Measurements from ENCODE around the gene TLE3. TPM values are rescaled to one million over a fixed set of nuclear protein-coding genes. Genes with fewer than 3 reads are reported as not detected.

TLE3 gene
- total RNA-seq, 6 experiments from 2014 or later: 6.0 to 17.6 (median 13.8) TPM

DNA sequence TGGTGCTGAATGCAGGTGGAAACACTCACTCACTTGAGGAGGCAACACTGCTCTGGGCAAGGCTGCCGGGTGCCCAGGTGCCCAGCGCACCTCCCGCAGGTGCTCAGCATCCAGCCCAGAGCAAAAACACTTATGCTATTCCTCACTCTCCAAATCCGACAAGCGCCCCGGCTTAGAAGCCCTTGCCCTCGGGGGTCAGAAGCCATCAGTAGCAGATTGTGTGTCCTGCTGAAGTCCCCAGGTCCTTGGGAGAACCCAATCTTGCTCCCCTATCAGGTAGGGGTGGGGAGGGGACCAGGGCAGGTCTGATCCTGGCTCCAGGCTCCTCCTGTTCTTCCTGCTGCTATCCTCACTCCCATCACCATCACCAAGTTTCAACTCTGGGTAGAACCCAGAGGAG, 46.7 kb downstream of the TLE3 start:
- Mint-ChIP-seq H3K36me3 (ENCODE audit: low read depth) (peaks cover 5% of the 10 kb centered on the region; the same call in 1 of the 2 replicates), H3K27ac (no peak overlapping the region)
- TF ChIP-seq CTCF (IDR thresholded peaks at IDR 0.05): no peak

DNA sequence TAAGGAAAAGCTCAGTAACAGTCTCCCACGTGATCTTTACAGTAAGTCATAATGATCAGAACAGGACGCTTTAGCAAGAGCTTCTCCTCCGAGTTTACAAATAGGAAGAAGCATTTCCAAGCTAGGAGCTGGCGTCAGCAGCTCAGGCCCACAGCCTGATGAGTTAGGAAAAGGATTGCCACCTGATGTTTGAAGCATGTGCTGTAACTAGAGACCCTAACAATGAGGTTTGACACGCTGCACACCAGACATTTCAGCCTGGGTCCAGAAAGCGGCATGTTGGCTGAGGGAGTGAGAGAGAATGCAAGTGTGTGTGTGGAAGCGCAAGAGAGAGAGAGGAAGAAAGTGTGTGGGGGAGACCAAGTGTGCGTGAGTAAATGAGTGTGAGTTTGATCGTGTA, 47.3 kb downstream of the TLE3 start:
- TF ChIP-seq CTCF (IDR thresholded peaks at IDR 0.05): no peak
- Mint-ChIP-seq H3K36me3 (ENCODE audit: low read depth) (peaks cover 5% of the 10 kb centered on the region; the same call in 1 of the 2 replicates), H3K4me3 (no peak overlapping the region), H3K9me3 (no peaks in the 10 kb centered on the region), H3K4me1 (ENCODE audit: low read depth) (no peaks in the 10 kb centered on the region), H3K27ac (no peak overlapping the region), H3K27me3 (ENCODE audit: insufficient read depth) (no peaks in the 10 kb centered on the region; the same call in 1 of the 2 replicates)
- no peak for DNase-seq

More for the DNA sequence above, 46.7 kb downstream of the TLE3 start:
- Mint-ChIP-seq H3K4me3 (no peak overlapping the region), H3K4me1 (ENCODE audit: low read depth) (no peaks in the 10 kb centered on the region), H3K9me3 (no peaks in the 10 kb centered on the region), H3K27me3 (ENCODE audit: insufficient read depth) (no peaks in the 10 kb centered on the region; the same call in 1 of the 2 replicates)
- DNase-seq: no peak

GRCh38 chr15:70049701-70050301, 47.9 kb downstream of the TLE3 start:
- Mint-ChIP-seq H3K4me3 (no peak overlapping the region), H3K36me3 (ENCODE audit: low read depth) (peaks cover 5% of the 10 kb centered on the region; the same call in 1 of the 2 replicates), H3K27ac (no peak overlapping the region), H3K27me3 (ENCODE audit: insufficient read depth) (peaks cover 1% of the 10 kb centered on the region; the same call in 1 of the 2 replicates), H3K9me3 (no peaks in the 10 kb centered on the region), H3K4me1 (ENCODE audit: low read depth) (peaks cover 3% of the 10 kb centered on the region; the same call in 1 of the 2 replicates)
- TF ChIP-seq CTCF (IDR thresholded peaks at IDR 0.05): no peak
- no peak for DNase-seq

DNA sequence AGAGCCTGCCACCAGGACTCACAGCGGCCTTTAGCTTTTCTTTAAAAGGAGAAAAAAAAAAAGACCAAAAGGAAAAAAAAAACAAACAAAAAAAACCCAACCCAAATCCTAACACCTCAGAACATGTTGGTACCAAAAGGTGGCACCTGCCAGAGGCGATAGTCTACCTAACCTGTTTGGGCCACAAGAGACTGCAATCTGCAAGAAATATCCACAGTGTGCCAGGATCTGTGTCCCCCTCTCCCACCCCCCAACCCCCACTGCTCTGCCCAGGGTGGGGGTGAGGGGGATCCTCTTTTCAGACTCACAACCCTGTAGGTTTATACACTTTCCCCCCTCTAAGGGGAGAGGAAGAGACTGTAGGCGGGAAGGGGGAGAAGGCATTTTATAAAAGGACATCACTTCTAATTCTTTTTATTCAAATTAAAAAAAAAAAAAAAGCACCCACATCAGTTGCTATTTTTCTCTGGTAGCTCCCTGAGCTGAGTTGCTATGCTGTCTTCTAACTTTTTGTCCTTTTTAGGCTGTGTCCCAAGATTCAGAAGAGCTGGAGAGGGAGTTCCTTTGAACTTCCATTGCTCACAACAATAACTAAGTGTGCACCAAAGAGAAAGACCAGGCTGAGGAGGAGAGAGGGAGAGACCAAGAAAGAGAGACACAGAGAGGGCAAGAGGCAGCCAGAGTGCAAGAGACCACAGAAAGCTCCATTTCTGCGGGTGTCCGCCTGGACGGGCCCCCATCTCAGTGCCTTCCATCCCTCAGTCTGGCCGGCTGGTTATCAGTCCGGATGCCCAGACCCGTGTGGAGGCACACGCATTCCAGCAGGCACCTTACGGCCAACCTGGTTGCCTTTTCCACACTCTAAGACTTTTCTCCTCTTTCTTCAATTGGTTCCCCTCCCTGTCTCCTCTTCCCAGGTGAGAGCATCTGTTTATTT, 48.9 kb downstream of the TLE3 start:
- no peak for TF ChIP-seq CTCF (IDR thresholded peaks at IDR 0.05)
- Mint-ChIP-seq H3K4me1 (ENCODE audit: low read depth) (peaks cover 6% of the 10 kb centered on the region; the same call in 1 of the 2 replicates), H3K9me3 (no peaks in the 10 kb centered on the region), H3K36me3 (ENCODE audit: low read depth) (peaks cover 5% of the 10 kb centered on the region; the same call in 1 of the 2 replicates), H3K4me3 (no peak overlapping the region), H3K27me3 (ENCODE audit: insufficient read depth) (peaks cover 3% of the 10 kb centered on the region), H3K27ac (no peak overlapping the region)
- DNase-seq: no peak

DNA sequence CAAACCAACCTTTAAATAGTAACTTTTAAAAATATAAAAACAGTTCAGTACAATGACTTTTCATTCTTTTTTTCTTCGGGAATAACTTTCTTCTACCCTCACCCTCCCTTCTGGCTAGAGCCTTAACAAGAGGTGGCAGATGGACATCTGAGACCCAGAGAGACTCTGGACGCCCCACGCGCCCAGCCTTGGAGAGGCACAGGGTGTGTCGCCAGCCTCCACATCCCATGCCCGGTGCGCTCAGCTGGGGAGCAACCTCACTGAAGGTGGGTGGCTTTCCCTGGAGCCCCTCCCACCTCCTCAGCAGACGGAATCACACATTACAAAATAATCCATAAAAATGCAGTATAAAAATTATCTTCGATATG, 49.5 kb downstream of the TLE3 start:
- no peak overlapping the region for H3K4me3 Mint-ChIP-seq
- DNase-seq: no peak
- peaks cover 5% of the 10 kb centered on the region; the same call in 1 of the 2 replicates for H3K36me3 Mint-ChIP-seq (ENCODE audit: low read depth)
- TF ChIP-seq CTCF (IDR thresholded peaks at IDR 0.05): no peak
- peaks cover 3% of the 10 kb centered on the region for H3K27me3 Mint-ChIP-seq (ENCODE audit: insufficient read depth)
- H3K4me1 Mint-ChIP-seq (ENCODE audit: low read depth): peaks cover 6% of the 10 kb centered on the region; the same call in 1 of the 2 replicates
- no peaks in the 10 kb centered on the region for H3K9me3 Mint-ChIP-seq
- no peak overlapping the region for H3K27ac Mint-ChIP-seq

All from HFFc6 (cell line).